WTC11 (cell line): ENCODE data around the gene EPHA4. TPM values are rescaled to one million over a fixed set of nuclear protein-coding genes. Genes with fewer than 3 reads are reported as not detected.

Experiments used
- ATAC-seq: fragments of 200-7000 bp; cut with Tn5 transposase; 2 replicates; pipeline ENCODE4 v1.10.0; 2021; ENCODE audit warnings: mild to moderate bottlenecking, moderate library complexity
- CTCF ChIA-PET: fragments of 300-600 bp; sonication (Branson Sonifier 250); formaldehyde crosslinking; loops from one replicate; lab custom pipeline; 2021; ENCODE audit warnings: antibody characterized with exemption; lab: Charles Lee
- POLR2A ChIA-PET: fragments of 350-600 bp; sonication (Branson Sonifier 250); formaldehyde crosslinking; loops from one replicate; lab custom pipeline; 2021; ENCODE audit warnings: antibody characterized with exemption; lab: Charles Lee
- DNase-seq: peaks from one replicate; pipeline ENCODE4 v3.0.0; 2021; ENCODE audit warnings: low spot score
- H3K27ac Mint-ChIP-seq: 2 replicates; pipeline ENCODE4 v1.8.0; 2021; ENCODE audit warnings: mixed read lengths
- H3K27me3 Mint-ChIP-seq: 2 replicates; pipeline ENCODE4 v1.8.0; 2021; ENCODE audit warnings: low read depth, mild to moderate bottlenecking, moderate library complexity, mixed read lengths
- H3K36me3 Mint-ChIP-seq: 2 replicates; pipeline ENCODE4 v1.8.0; 2021; ENCODE audit warnings: mixed read lengths
- H3K4me1 Mint-ChIP-seq: 2 replicates; pipeline ENCODE4 v1.8.0; 2022; ENCODE audit warnings: mixed read lengths
- H3K4me3 Mint-ChIP-seq: 2 replicates; pipeline ENCODE4 v1.8.0; 2021; ENCODE audit warnings: mild to moderate bottlenecking, moderate library complexity, mixed read lengths
- H3K9me3 Mint-ChIP-seq: 2 replicates; pipeline ENCODE4 v1.8.0; 2021; ENCODE audit warnings: mixed read lengths
- CREM ChIP-seq: sonication (generic); formaldehyde crosslinking; IDR thresholded peaks from 2 replicates; pipeline ENCODE4 v1.8.1; 2022; ENCODE audit warnings: mild to moderate bottlenecking, missing genetic modification reagents, moderate library complexity
- ELF4 ChIP-seq: sonication (generic); formaldehyde crosslinking; IDR thresholded peaks from 2 replicates; pipeline ENCODE4 v1.8.1; 2022; ENCODE audit warnings: low read depth, mild to moderate bottlenecking, moderate library complexity, missing genetic modification reagents
- ESRRA ChIP-seq: sonication (generic); formaldehyde crosslinking; IDR thresholded peaks from 2 replicates; pipeline ENCODE4 v1.8.1; 2022; ENCODE audit warnings: mild to moderate bottlenecking, missing genetic modification reagents, borderline replicate concordance
- GABPB1 ChIP-seq: sonication (generic); formaldehyde crosslinking; IDR thresholded peaks from 2 replicates; pipeline ENCODE4 v1.8.1; 2023; ENCODE audit warnings: mild to moderate bottlenecking, missing genetic modification reagents
- NFE2L1 ChIP-seq: sonication (generic); formaldehyde crosslinking; IDR thresholded peaks from 2 replicates; pipeline ENCODE4 v1.8.1; 2023; ENCODE audit warnings: missing genetic modification reagents
- NR2C2 ChIP-seq: sonication (generic); formaldehyde crosslinking; IDR thresholded peaks from 2 replicates; pipeline ENCODE4 v1.8.0; 2022; ENCODE audit warnings: mild to moderate bottlenecking, missing genetic modification reagents
- RELA ChIP-seq: sonication (generic); formaldehyde crosslinking; IDR thresholded peaks from 2 replicates; pipeline ENCODE4 v1.8.1; 2022; ENCODE audit warnings: missing genetic modification reagents, mild to moderate bottlenecking, borderline replicate concordance
- TP53 ChIP-seq: sonication (generic); formaldehyde crosslinking; IDR thresholded peaks from 2 replicates; pipeline ENCODE4 v1.8.1; 2023; ENCODE audit warnings: mild to moderate bottlenecking, missing genetic modification reagents
- ZNF232 ChIP-seq: sonication (generic); formaldehyde crosslinking; IDR thresholded peaks from 2 replicates; pipeline ENCODE4 v1.8.0; 2022; ENCODE audit warnings: mild to moderate bottlenecking, missing genetic modification reagents
- ZNF263 ChIP-seq: sonication (generic); formaldehyde crosslinking; IDR thresholded peaks from 2 replicates; pipeline ENCODE4 v1.8.1; 2022; ENCODE audit warnings: low read depth, mild to moderate bottlenecking, moderate library complexity, missing genetic modification reagents
- ZNF416 ChIP-seq: fragments of 250-450 bp; sonication (Bioruptor Pico); IDR thresholded peaks from 2 replicates; pipeline ENCODE4 v1.9.0; 2021; ENCODE audit warnings: mild to moderate bottlenecking, inconsistent platforms
- total RNA-seq: library from RNA; stranded (reverse); gene quantifications from 3 replicates; pipeline ENCODE4 v1.2.3, GENCODE V29; 2021
- TF ChIP-seq, protein P1 (sequence below): sonication (generic); formaldehyde crosslinking; IDR thresholded peaks from 2 replicates; pipeline ENCODE4 v1.8.1; 2023; ENCODE audit warnings: mild to moderate bottlenecking, moderate library complexity, missing genetic modification reagents
- TF ChIP-seq, protein P2 (sequence below): sonication (generic); formaldehyde crosslinking; IDR thresholded peaks from 2 replicates; pipeline ENCODE4 v1.8.0; 2023; ENCODE audit warnings: missing genetic modification reagents, mild to moderate bottlenecking, borderline replicate concordance
- TF ChIP-seq, protein P3 (sequence below): fragments of 250-450 bp; sonication (Bioruptor Pico); IDR thresholded peaks from 2 replicates; pipeline ENCODE4 v1.9.0; 2021; ENCODE audit warnings: mild to moderate bottlenecking
- TF ChIP-seq, protein P4 (sequence below): sonication (generic); formaldehyde crosslinking; IDR thresholded peaks from 2 replicates; pipeline ENCODE4 v1.8.1; 2022; ENCODE audit warnings: mild to moderate bottlenecking, moderate library complexity, missing genetic modification reagents
- TF ChIP-seq, protein P5 (sequence below): sonication (generic); formaldehyde crosslinking; conservative IDR thresholded peaks from 2 replicates; pipeline ENCODE4 v1.8.1; 2023; ENCODE audit warnings: mild to moderate bottlenecking, low read depth, missing genetic modification reagents, moderate library complexity

EPHA4 gene
- total RNA-seq, 1 experiment from 2014 or later: 11.0 TPM

DNA sequence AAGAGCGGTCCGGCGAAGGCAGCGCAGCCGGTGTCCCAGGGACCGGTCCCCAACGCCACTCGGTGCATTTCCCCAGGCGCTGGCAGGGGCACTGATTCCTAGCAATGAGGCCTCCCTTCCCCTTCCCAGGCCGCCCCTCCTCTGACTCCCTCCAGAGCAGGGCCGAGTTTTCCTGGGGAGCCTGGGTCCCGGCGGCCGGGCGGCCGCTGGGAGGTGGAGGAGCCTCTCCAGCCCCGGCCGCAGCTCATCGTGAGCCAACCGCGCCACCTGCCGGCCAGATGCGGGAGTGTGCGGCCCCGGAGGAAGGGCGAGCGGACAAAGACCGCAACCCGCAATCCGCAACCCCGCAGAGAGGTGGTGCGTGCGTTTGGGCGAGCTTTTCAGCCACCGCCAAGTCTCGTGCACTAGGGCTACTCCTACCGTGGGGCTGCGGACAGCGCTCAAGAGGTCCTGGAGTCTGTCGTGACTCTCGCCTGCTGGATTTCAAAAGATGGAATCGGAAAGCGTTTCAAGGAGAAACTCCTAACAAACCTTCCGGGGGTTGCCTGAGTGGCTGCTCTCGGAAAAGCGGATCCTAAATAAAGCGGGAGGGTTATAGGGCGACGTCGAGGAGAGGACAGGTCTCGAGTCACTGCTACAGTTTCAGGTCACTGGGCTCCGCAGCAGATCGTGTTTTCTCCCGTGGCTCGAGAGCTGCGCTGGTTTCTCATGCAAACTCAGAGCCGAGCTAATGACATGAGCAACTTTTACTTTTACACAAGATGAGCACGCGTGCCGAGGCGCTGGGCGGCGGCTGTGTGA, 1.5 kb upstream of the EPHA4 start (continued):
- TF ChIP-seq, protein P1, sequence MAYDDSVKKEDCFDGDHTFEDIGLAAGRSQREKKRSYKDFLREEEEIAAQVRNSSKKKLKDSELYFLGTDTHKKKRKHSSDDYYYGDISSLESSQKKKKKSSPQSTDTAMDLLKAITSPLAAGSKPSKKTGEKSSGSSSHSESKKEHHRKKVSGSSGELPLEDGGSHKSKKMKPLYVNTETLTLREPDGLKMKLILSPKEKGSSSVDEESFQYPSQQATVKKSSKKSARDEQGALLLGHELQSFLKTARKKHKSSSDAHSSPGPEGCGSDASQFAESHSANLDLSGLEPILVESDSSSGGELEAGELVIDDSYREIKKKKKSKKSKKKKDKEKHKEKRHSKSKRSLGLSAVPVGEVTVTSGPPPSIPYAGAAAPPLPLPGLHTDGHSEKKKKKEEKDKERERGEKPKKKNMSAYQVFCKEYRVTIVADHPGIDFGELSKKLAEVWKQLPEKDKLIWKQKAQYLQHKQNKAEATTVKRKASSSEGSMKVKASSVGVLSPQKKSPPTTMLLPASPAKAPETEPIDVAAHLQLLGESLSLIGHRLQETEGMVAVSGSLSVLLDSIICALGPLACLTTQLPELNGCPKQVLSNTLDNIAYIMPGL: peak; percentile 93; the same call in 1 of the 2 replicates
- TF ChIP-seq RELA (CRISPR knock-in tag): no peak

DNA sequence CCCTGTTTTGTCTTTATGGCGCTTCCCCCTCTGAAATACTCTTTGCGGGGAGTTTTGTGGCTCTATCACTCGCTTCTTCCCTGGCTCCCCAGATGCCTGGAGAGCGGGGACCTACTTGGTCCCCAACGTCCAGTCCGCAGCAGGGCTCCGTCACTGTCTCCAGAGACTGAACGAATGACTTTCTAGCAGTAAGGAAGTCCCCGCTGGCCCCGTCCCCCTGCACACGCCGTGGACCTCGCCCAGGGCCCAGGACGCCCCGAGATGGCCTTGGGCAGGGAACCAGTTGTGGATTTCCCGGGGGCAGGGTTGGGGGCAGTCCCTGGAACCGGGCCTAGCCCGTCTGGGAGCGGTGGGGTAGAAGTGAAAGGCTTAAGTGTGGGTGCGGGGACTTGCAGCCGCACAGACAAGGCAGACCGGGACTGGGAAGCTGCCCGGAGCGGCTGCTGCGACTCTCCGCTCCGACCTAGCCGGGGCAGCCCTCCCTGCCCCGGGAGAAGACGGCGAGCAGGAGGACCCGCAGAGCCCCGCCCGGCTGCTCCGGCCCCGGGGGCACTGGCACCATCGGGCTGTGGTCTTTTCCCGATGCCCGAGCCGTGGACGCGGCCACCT, 821 bp upstream of the EPHA4 start:
- H3K27me3 Mint-ChIP-seq: peaks cover 63% of the 10 kb centered on the region
- no peaks in the 10 kb centered on the region for H3K9me3 Mint-ChIP-seq
- ATAC-seq (peak; percentile 14), DNase-seq (no peak)
- TF ChIP-seq ZNF232 (CRISPR knock-in tag) (0 out of 2 replicates have a peak, but pooled peaks have one; percentile 4), NR2C2 (CRISPR knock-in tag) (no peak), ZNF263 (CRISPR knock-in tag) (no peak), CREM (CRISPR knock-in tag) (0 out of 2 replicates have a peak, but pooled peaks have one; percentile 13), GABPB1 (CRISPR knock-in tag) (0 out of 2 replicates have a peak, but pooled peaks have one; percentile 1)
- TF ChIP-seq, protein P2, sequence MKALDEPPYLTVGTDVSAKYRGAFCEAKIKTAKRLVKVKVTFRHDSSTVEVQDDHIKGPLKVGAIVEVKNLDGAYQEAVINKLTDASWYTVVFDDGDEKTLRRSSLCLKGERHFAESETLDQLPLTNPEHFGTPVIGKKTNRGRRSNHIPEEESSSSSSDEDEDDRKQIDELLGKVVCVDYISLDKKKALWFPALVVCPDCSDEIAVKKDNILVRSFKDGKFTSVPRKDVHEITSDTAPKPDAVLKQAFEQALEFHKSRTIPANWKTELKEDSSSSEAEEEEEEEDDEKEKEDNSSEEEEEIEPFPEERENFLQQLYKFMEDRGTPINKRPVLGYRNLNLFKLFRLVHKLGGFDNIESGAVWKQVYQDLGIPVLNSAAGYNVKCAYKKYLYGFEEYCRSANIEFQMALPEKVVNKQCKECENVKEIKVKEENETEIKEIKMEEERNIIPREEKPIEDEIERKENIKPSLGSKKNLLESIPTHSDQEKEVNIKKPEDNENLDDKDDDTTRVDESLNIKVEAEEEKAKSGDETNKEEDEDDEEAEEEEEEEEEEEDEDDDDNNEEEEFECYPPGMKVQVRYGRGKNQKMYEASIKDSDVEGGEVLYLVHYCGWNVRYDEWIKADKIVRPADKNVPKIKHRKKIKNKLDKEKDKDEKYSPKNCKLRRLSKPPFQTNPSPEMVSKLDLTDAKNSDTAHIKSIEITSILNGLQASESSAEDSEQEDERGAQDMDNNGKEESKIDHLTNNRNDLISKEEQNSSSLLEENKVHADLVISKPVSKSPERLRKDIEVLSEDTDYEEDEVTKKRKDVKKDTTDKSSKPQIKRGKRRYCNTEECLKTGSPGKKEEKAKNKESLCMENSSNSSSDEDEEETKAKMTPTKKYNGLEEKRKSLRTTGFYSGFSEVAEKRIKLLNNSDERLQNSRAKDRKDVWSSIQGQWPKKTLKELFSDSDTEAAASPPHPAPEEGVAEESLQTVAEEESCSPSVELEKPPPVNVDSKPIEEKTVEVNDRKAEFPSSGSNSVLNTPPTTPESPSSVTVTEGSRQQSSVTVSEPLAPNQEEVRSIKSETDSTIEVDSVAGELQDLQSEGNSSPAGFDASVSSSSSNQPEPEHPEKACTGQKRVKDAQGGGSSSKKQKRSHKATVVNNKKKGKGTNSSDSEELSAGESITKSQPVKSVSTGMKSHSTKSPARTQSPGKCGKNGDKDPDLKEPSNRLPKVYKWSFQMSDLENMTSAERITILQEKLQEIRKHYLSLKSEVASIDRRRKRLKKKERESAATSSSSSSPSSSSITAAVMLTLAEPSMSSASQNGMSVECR: 0 out of 2 replicates have a peak, but pooled peaks have one; percentile 48
- TF ChIP-seq, all 79 proteins: peak for 4
- Mint-ChIP-seq H3K36me3 (no peaks in the 10 kb centered on the region), H3K4me1 (peaks cover 57% of the 10 kb centered on the region), H3K27ac (no peak overlapping the region), H3K4me3 (peak overlapping the region; percentile 96)
- POLR2A ChIA-PET: no interaction called here
- CTCF ChIA-PET: interaction anchor here (0.6 to 2.2 kb wide), 23 partner anchors 11 to 1575 kb away, joined by 3 to 17 read pairs (median 3); no protein-coding TSS in a partner anchor

DNA sequence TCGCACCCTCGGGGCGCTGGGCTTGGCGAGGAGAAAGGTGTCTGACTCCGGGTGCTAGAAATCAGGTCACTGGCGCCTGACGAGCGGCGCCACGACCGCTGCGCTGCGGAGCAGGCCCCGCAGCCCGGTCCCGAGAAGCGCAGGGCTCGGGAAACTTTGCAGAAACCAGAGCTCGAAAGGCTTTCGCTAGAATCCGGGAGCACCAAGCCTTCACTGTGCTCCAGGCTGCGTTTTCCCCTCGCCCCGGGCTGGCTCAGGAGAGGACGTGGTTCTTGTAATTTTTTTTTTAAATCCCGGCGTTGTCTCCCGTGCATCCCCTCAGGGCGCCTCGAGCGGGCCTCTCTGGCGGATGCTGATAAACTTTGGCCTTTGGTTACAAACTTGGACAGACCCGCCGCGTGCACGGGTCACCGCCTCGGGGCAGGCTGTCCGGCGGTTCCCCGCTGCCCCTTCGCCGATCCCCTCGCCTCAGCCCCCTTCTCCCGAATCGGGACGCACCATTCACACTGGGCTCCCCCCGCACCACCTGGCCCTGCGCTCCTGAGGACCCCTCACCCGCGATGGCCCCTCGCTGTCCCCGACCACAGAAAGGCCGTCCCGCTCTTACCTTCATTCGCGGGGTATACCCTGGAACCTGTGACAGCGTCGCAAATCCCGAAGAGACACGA, 419 bp downstream of the EPHA4 start:
- H3K4me3 Mint-ChIP-seq: peak overlapping the region; percentile 96
- no peaks in the 10 kb centered on the region for H3K36me3 Mint-ChIP-seq
- peak overlapping the region; percentile 71 for H3K27ac Mint-ChIP-seq
- ChIA-PET POLR2A (no interaction called here), CTCF (no interaction called here)
- H3K4me1 Mint-ChIP-seq: peaks cover 58% of the 10 kb centered on the region
- TF ChIP-seq, protein P3, sequence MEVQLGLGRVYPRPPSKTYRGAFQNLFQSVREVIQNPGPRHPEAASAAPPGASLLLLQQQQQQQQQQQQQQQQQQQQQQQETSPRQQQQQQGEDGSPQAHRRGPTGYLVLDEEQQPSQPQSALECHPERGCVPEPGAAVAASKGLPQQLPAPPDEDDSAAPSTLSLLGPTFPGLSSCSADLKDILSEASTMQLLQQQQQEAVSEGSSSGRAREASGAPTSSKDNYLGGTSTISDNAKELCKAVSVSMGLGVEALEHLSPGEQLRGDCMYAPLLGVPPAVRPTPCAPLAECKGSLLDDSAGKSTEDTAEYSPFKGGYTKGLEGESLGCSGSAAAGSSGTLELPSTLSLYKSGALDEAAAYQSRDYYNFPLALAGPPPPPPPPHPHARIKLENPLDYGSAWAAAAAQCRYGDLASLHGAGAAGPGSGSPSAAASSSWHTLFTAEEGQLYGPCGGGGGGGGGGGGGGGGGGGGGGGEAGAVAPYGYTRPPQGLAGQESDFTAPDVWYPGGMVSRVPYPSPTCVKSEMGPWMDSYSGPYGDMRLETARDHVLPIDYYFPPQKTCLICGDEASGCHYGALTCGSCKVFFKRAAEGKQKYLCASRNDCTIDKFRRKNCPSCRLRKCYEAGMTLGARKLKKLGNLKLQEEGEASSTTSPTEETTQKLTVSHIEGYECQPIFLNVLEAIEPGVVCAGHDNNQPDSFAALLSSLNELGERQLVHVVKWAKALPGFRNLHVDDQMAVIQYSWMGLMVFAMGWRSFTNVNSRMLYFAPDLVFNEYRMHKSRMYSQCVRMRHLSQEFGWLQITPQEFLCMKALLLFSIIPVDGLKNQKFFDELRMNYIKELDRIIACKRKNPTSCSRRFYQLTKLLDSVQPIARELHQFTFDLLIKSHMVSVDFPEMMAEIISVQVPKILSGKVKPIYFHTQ (CRISPR knock-in tag): no peak
- TF ChIP-seq ELF4 (CRISPR knock-in tag) (no peak), ZNF416 (CRISPR knock-in tag) (0 out of 2 replicates have a peak, but pooled peaks have one; percentile 12), NFE2L1 (CRISPR knock-in tag) (no peak), ESRRA (CRISPR knock-in tag) (0 out of 2 replicates have a peak, but pooled peaks have one; percentile 19), TP53 (0 out of 2 replicates have a peak, but pooled peaks have one; percentile 61)
- TF ChIP-seq, protein P4, sequence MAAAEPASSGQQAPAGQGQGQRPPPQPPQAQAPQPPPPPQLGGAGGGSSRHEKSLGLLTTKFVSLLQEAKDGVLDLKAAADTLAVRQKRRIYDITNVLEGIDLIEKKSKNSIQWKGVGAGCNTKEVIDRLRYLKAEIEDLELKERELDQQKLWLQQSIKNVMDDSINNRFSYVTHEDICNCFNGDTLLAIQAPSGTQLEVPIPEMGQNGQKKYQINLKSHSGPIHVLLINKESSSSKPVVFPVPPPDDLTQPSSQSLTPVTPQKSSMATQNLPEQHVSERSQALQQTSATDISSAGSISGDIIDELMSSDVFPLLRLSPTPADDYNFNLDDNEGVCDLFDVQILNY (CRISPR knock-in tag): peak; percentile 23; the same call in 1 of the 2 replicates
- TF ChIP-seq, protein P5, sequence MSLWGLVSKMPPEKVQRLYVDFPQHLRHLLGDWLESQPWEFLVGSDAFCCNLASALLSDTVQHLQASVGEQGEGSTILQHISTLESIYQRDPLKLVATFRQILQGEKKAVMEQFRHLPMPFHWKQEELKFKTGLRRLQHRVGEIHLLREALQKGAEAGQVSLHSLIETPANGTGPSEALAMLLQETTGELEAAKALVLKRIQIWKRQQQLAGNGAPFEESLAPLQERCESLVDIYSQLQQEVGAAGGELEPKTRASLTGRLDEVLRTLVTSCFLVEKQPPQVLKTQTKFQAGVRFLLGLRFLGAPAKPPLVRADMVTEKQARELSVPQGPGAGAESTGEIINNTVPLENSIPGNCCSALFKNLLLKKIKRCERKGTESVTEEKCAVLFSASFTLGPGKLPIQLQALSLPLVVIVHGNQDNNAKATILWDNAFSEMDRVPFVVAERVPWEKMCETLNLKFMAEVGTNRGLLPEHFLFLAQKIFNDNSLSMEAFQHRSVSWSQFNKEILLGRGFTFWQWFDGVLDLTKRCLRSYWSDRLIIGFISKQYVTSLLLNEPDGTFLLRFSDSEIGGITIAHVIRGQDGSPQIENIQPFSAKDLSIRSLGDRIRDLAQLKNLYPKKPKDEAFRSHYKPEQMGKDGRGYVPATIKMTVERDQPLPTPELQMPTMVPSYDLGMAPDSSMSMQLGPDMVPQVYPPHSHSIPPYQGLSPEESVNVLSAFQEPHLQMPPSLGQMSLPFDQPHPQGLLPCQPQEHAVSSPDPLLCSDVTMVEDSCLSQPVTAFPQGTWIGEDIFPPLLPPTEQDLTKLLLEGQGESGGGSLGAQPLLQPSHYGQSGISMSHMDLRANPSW (CRISPR knock-in tag): no peak
- ATAC-seq (peak; percentile 0; the same call in 1 of the 2 replicates), DNase-seq (peak; percentile 35)
- H3K9me3 Mint-ChIP-seq: no peaks in the 10 kb centered on the region
- H3K27me3 Mint-ChIP-seq: peaks cover 63% of the 10 kb centered on the region
